Gastrocnemius medialis (tissue), 4 donors: ENCODE measurements around the gene TNFAIP8. TPM values are rescaled to one million over a fixed set of nuclear protein-coding genes. Genes with fewer than 3 reads are reported as not detected.

Experiments used
- ATAC-seq, 2 donors: fragments of 150-250 bp; one replicate each; pipeline ENCODE4 v1.9.1; 2016
- DNase-seq, 2 donors: peaks; one replicate each; pipeline ENCODE4 v3.0.0-alpha.2; 2019
- H3K27ac ChIP-seq, 4 donors: fragments of 200-600 bp; sonication (generic); 1 replicate in 1 of 4; 2 replicates in 3 of 4; pipeline ENCODE4 v1.5.1; 2016 to 2018; ENCODE audit warnings: mild to moderate bottlenecking in 2 of 4, moderate library complexity in 1 of 4
- H3K27me3 ChIP-seq, 3 donors: fragments of 200-600 bp; sonication (generic) in 2 of 3; 1 replicate in 1 of 3; 2 replicates in 2 of 3; pipeline versions ENCODE4 v1.5.1 to v1.6.0; 2016 to 2019; ENCODE audit warnings: mild to moderate bottlenecking in 1 of 3, moderate library complexity in 1 of 3
- H3K36me3 ChIP-seq, 2 donors: fragments of 200-600 bp; sonication (generic) in 1 of 2; one replicate each; pipeline ENCODE4 v1.5.1; 2017 to 2018
- H3K4me1 ChIP-seq, 2 donors: fragments of 200-600 bp; sonication (generic) in 1 of 2; one replicate each; pipeline ENCODE4 v1.5.1; 2016 to 2017; ENCODE audit warnings: mild to moderate bottlenecking in 2 of 2
- H3K4me3 ChIP-seq, 4 donors: fragments of 200-600 bp; sonication (generic) in 3 of 4; 1 replicate in 1 of 4; 2 replicates in 3 of 4; pipeline ENCODE4 v1.5.1; 2016 to 2019; ENCODE audit warnings: mild to moderate bottlenecking in 2 of 4
- H3K9me3 ChIP-seq, 3 donors: fragments of 200-600 bp; sonication (generic) in 2 of 3; 1 replicate in 1 of 3; 2 replicates in 2 of 3; pipeline ENCODE4 v1.5.1; 2016 to 2019
- CTCF ChIP-seq, 5 experiments: fragments of 450-650 bp in 3 of 5; fragments of 200-600 bp in 2 of 5; sonication (generic) in 2 of 5; IDR thresholded peaks in 4 of 5; conservative IDR thresholded peaks in 1 of 5; 1 replicate in 4 of 5; 2 replicates in 1 of 5; pipeline ENCODE4 v1.5.1; 2016 to 2019; ENCODE audit warnings: antibody characterized with exemption in 5 of 5, mild to moderate bottlenecking in 3 of 5, moderate library complexity in 3 of 5
- POLR2A ChIP-seq, 2 donors: fragments of 450-650 bp; IDR thresholded peaks; one replicate each; pipeline ENCODE4 v1.6.1; 2017; ENCODE audit warnings: antibody characterized with exemption in 2 of 2, mild to moderate bottlenecking in 2 of 2, moderate library complexity in 2 of 2
- in situ Hi-C, 4 donors: fragments of 200-750 bp; cut with MboI; loops; one replicate each; pipeline versions ENCODE4 v1.15.0 to v1.8.0; 2017; ENCODE audit warnings: low sequenced_read_pairs in 4 of 4
- intact Hi-C: fragments of 100-400 bp; cut with DNase I; formaldehyde crosslinking; loops from one replicate; pipeline ENCODE4 v1.15.1; 2023; ENCODE audit warnings: low total_unique reads
- total RNA-seq, 4 donors: library from RNA; depleted of rRNA; stranded (reverse); fragments of >200 nt; gene quantifications; one replicate each; pipeline versions ENCODE4 v1.1.0 to v1.2.3, GENCODE V29; 2016

The TNFAIP8 gene
- total RNA-seq, 4 donors from 2014 or later: 0.20 to 5.8 (median 2.0) TPM

- no peak for DNase-seq
- no peaks in the 10 kb centered on the region for H3K27me3 ChIP-seq
- H3K4me1 ChIP-seq: no peaks in the 10 kb centered on the region
- intact Hi-C loops (no loop called here), in situ Hi-C loops (no loop called here)
- TF ChIP-seq POLR2A (IDR thresholded peaks at IDR 0.05): no peak
- no peak for TF ChIP-seq CTCF (IDR thresholded peaks at IDR 0.05 in 4 of 5, conservative IDR thresholded peaks at IDR 0.05 in 1 of 5)
- no peaks in the 10 kb centered on the region for H3K9me3 ChIP-seq
- no peak overlapping the region for H3K4me3 ChIP-seq
- no peaks in the 10 kb centered on the region for H3K36me3 ChIP-seq
- H3K27ac ChIP-seq: no peak overlapping the region
- ATAC-seq: no peak
Measured at GRCh38 chr5:119389288-119390030, 33.6 kb downstream of the TNFAIP8 start.

GRCh38 chr5:119390404-119390803, 34.6 kb downstream of the TNFAIP8 start:
- no peaks in the 10 kb centered on the region for H3K4me1 ChIP-seq
- no peak overlapping the region for H3K27ac ChIP-seq
- no peaks in the 10 kb centered on the region for H3K27me3 ChIP-seq
- no peak overlapping the region for H3K4me3 ChIP-seq
- DNase-seq (no peak), ATAC-seq (no peak)
- H3K9me3 ChIP-seq: no peaks in the 10 kb centered on the region
- intact Hi-C loops: no loop called here
- TF ChIP-seq POLR2A (IDR thresholded peaks at IDR 0.05) (no peak), CTCF (IDR thresholded peaks at IDR 0.05 in 4 of 5, conservative IDR thresholded peaks at IDR 0.05 in 1 of 5) (no peak)
- in situ Hi-C loops: no loop called here
- H3K36me3 ChIP-seq: no peaks in the 10 kb centered on the region

- TF ChIP-seq POLR2A (IDR thresholded peaks at IDR 0.05) (no peak), CTCF (IDR thresholded peaks at IDR 0.05 in 4 of 5, conservative IDR thresholded peaks at IDR 0.05 in 1 of 5) (no peak)
- Histone ChIP-seq H3K4me1 (no peaks in the 10 kb centered on the region), H3K4me3 (no peak overlapping the region), H3K27me3 (no peaks in the 10 kb centered on the region), H3K27ac (no peak overlapping the region), H3K9me3 (no peaks in the 10 kb centered on the region), H3K36me3 (no peaks in the 10 kb centered on the region)
- DNase-seq: no peak
- ATAC-seq: no peak
- in situ Hi-C loops: no loop called here
- intact Hi-C loops: no loop called here
Measured at GRCh38 chr5:119393201-119393691, 37.4 kb downstream of the TNFAIP8 start.

DNA sequence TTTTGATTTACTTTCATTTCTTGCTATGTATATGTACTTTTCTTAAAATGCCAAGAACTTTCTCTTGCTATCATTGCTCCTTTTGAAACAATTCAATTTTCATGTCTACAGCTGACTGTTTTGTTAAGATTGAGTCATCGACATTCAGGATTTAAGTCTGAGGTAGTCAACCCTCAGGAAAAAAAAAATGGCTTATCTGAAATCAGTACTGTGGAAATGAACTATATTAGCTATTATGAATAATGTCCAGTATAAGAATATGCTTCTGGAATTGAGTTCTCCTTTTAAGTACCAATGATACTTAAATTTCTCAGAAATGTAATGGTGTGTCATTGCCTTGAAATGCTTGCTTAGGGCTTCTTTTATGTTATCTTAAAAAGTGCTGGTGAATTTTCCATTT, 37.9 kb downstream of the TNFAIP8 start:
- DNase-seq: no peak
- Histone ChIP-seq H3K9me3 (no peaks in the 10 kb centered on the region), H3K4me3 (no peak overlapping the region), H3K36me3 (no peaks in the 10 kb centered on the region), H3K27ac (no peak overlapping the region), H3K27me3 (no peaks in the 10 kb centered on the region), H3K4me1 (no peaks in the 10 kb centered on the region)
- in situ Hi-C loops: no loop called here
- ATAC-seq: no peak
- no peak for TF ChIP-seq POLR2A (IDR thresholded peaks at IDR 0.05)
- intact Hi-C loops: no loop called here

DNA sequence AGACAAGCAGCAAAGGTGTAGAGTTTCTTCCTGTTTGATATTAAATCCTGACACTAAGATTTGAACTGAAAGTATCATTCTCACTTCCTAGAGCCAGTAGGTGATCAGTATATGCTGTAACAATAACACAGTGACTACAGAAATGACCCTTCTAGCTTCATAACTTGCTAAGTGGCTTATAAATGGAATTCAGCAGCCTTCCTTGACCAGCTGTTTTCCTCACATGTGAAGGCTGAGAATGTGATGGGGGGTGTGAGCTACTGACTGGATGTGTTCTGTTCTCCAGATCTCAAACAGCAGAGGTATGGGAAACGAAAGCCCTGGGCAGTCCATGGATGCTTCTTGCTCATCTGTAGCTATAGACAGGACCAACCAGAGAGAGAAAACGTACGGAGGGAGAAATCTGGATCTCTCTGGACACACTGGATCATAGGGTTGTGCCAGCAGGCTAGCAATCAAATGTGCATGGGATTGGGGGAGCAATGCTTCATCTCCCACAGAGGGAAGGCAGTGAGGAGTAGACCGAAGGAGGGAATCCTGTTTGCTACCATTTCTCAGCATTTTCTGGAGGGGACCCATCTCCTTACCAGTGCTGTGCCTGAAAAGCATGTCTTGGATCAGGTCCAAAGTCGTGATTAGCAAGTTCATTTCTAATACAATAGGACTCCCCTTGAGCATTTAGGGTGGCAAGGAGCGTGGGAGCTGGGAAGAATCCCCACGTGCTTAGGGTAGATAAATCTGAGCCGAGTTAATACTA, 39.4 kb downstream of the TNFAIP8 start:
- DNase-seq: no peak
- no peak for ATAC-seq
- TF ChIP-seq CTCF (IDR thresholded peaks at IDR 0.05 in 4 of 5, conservative IDR thresholded peaks at IDR 0.05 in 1 of 5): no peak
- no peak for TF ChIP-seq POLR2A (IDR thresholded peaks at IDR 0.05)
- H3K4me1 ChIP-seq: no peaks in the 10 kb centered on the region
- no peaks in the 10 kb centered on the region for H3K36me3 ChIP-seq
- no peak overlapping the region for H3K27ac ChIP-seq
- H3K4me3 ChIP-seq: no peak overlapping the region
- H3K9me3 ChIP-seq: no peaks in the 10 kb centered on the region
- intact Hi-C loops (no loop called here), in situ Hi-C loops (no loop called here)
- no peaks in the 10 kb centered on the region for H3K27me3 ChIP-seq
